Cortex of kidney (tissue), 1 donor: ENCODE results near the gene FMNL3.
"Not testable (repeated sequence)": the region's sequence is repeated elsewhere in the genome, so short reads cannot be mapped to it uniquely, and the experiment has no call there.

Source experiments
- DNase-seq: peaks from one replicate; lab custom pipeline; 2025; lab: John Stamatoyannopoulos, UW

FMNL3 gene

GRCh38 chr12:49627752-49628360, 79.3 kb downstream of the FMNL3 start:
- DNase-seq: no peak

- no peak for DNase-seq
These were observed 80.4 kb downstream of the FMNL3 start for GRCh38 chr12:49626836-49627235.

- no peak for DNase-seq
These were observed 80.9 kb downstream of the FMNL3 start for GRCh38 chr12:49626169-49626835.

- DNase-seq: no peak
These were observed 82.2 kb downstream of the FMNL3 start for GRCh38 chr12:49624921-49625577.

- DNase-seq: no peak
These were observed 83.9 kb downstream of the FMNL3 start, which contains the start of gene PRPF40B for GRCh38 chr12:49623142-49623904. TSS of gene PRPF40B (plus strand) at chr12:49623561. CDS start at chr12:49623591, 30 bp downstream.

- no peak for DNase-seq
These were observed 84.6 kb downstream of the FMNL3 start for GRCh38 chr12:49622501-49623141.

GRCh38 chr12:49621651-49622500, 85.3 kb downstream of the FMNL3 start:
- no peak for DNase-seq

GRCh38 chr12:49619286-49619685, 87.9 kb downstream of the FMNL3 start:
- no peak for DNase-seq

- DNase-seq: no peak
These were observed 88.6 kb downstream of the FMNL3 start for GRCh38 chr12:49618576-49618975.

- DNase-seq: no peak
These were observed 90.5 kb downstream of the FMNL3 start for GRCh38 chr12:49616533-49617219.

GRCh38 chr12:49615725-49616124, 91.5 kb downstream of the FMNL3 start:
- DNase-seq: no peak

- no peak for DNase-seq
These were observed 95.0 kb downstream of the FMNL3 start for GRCh38 chr12:49612210-49612609.

GRCh38 chr12:49610785-49611184, 96.4 kb downstream of the FMNL3 start:
- DNase-seq: not testable (repeated sequence)

- DNase-seq: no peak
These were observed 97.4 kb downstream of the FMNL3 start for GRCh38 chr12:49609875-49610154.

- no peak for DNase-seq
These were observed 97.9 kb downstream of the FMNL3 start for GRCh38 chr12:49609059-49609874.

GRCh38 chr12:49605539-49605938, 101.7 kb downstream of the FMNL3 start, which contains the start of gene FAM186B:
TSS of gene FAM186B (minus strand) at chr12:49605639. CDS start at chr12:49605477, 162 bp downstream.
- DNase-seq: not testable (repeated sequence)

GRCh38 chr12:49604856-49605255, 102.3 kb downstream of the FMNL3 start:
- no peak for DNase-seq

- no peak for DNase-seq
These were observed 103.5 kb downstream of the FMNL3 start for GRCh38 chr12:49603721-49604120.

GRCh38 chr12:49599961-49600360, 107.2 kb downstream of the FMNL3 start:
- no peak for DNase-seq

- no peak for DNase-seq
These were observed 108.7 kb downstream of the FMNL3 start for GRCh38 chr12:49598527-49598926.
